Mucosa of descending colon (tissue), 3 donors: Measurements from ENCODE around the gene ANKRD62. TPM values are rescaled to one million over a fixed set of nuclear protein-coding genes. Genes with fewer than 3 reads are reported as not detected.
A peak's percentile ranks its signal among the peaks of the same experiment; 100 is the strongest.
"Not testable (repeated sequence)": the region's sequence is repeated elsewhere in the genome, so short reads cannot be mapped to it uniquely, and the experiment has no call there.

Experiments used
- ATAC-seq: fragments of 200-7000 bp; cut with Tn5 transposase; one replicate; pipeline ENCODE4 v1.9.1; 2020; ENCODE audit warnings: mild to moderate bottlenecking, moderate library complexity
- DNase-seq, 3 donors: peaks; one replicate each; pipeline ENCODE4 v3.0.0-alpha.2; 2020
- H3K36me3 ChIP-seq: fragments of 200-600 bp; one replicate; pipeline ENCODE4 v1.8.0; 2021; ENCODE audit warnings: low read depth, mild to moderate bottlenecking
- H3K4me1 ChIP-seq: fragments of 200-600 bp; one replicate; pipeline ENCODE4 v1.8.0; 2021; ENCODE audit warnings: low read depth, mild to moderate bottlenecking
- H3K4me3 ChIP-seq: fragments of 200-600 bp; one replicate; pipeline ENCODE4 v1.8.0; 2021; ENCODE audit warnings: mild to moderate bottlenecking
- H3K9me3 ChIP-seq: fragments of 200-600 bp; one replicate; pipeline ENCODE4 v1.8.0; 2021; ENCODE audit warnings: mild to moderate bottlenecking
- CTCF ChIP-seq: fragments of 200-600 bp; IDR thresholded peaks from one replicate; pipeline ENCODE4 v1.8.0; 2022; ENCODE audit warnings: antibody characterized with exemption, mild to moderate bottlenecking
- intact Hi-C, 2 donors: fragments of 100-400 bp; cut with DNase I in 1 of 2; cut with micrococcal nuclease in 1 of 2; formaldehyde crosslinking; loops; one replicate each; pipeline versions ENCODE4 v1.11.0 to v1.11.1; 2022; cut with DNase I, micrococcal nuclease
- total RNA-seq, 3 donors: library from RNA; stranded (reverse); fragmentation: NEBNext Ultra II Directional in 2 of 3; extraction: Animal tissue kit (Norgen Biotek cat#: 25700) in 2 of 3; gene quantifications; one replicate each; pipeline versions ENCODE4 v1.2.1 to v1.2.4, GENCODE V29; 2021 to 2023
- donor health status: DM: no; HTN: no; CAD: no; lungs with moderate emphysema.
- donor health status: DM: no; HTN: no; CAD: no.
- donor health status: DM: no; HTN: yes; CAD: no.

Gene ANKRD62
- total RNA-seq, 3 donors from 2014 or later: 0.17 to 1.8 TPM; not detected in 1

GRCh38 chr18:12106471-12106870, 12.8 kb downstream of the ANKRD62 start:
- Histone ChIP-seq H3K9me3 (no peaks in the 10 kb centered on the region), H3K4me3 (no peak overlapping the region), H3K4me1 (no peaks in the 10 kb centered on the region), H3K36me3 (no peaks in the 10 kb centered on the region)
- intact Hi-C loops: no loop called here
- TF ChIP-seq CTCF: no peak
- no peak for DNase-seq
- ATAC-seq: no peak

GRCh38 chr18:12109836-12110235, 16.2 kb downstream of the ANKRD62 start:
- Histone ChIP-seq H3K36me3 (no peaks in the 10 kb centered on the region), H3K4me3 (no peak overlapping the region), H3K4me1 (no peaks in the 10 kb centered on the region), H3K9me3 (no peaks in the 10 kb centered on the region)
- DNase-seq (no peak), ATAC-seq (no peak)
- intact Hi-C loops: no loop called here
- TF ChIP-seq CTCF: no peak

- ATAC-seq: no peak
- Histone ChIP-seq H3K4me3 (no peak overlapping the region), H3K4me1 (no peaks in the 10 kb centered on the region), H3K9me3 (no peaks in the 10 kb centered on the region), H3K36me3 (no peaks in the 10 kb centered on the region)
- intact Hi-C loops: no loop called here
- no peak for TF ChIP-seq CTCF
- DNase-seq: no peak
Observed at GRCh38 chr18:12113999-12114646, 20.5 kb downstream of the ANKRD62 start.

GRCh38 chr18:12119358-12119757, 25.7 kb downstream of the ANKRD62 start:
- Histone ChIP-seq H3K4me3 (no peak overlapping the region), H3K4me1 (no peaks in the 10 kb centered on the region), H3K9me3 (no peaks in the 10 kb centered on the region), H3K36me3 (no peaks in the 10 kb centered on the region)
- TF ChIP-seq CTCF: no peak
- ATAC-seq: no peak
- DNase-seq: peak in 1 of 3 donors; percentile 9
- intact Hi-C loops: no loop called here

- H3K36me3 ChIP-seq: no peaks in the 10 kb centered on the region
- DNase-seq (no peak), ATAC-seq (no peak)
- H3K4me3 ChIP-seq: no peak overlapping the region
- TF ChIP-seq CTCF: no peak
- H3K4me1 ChIP-seq: no peaks in the 10 kb centered on the region
- intact Hi-C loops: no loop called here
- no peaks in the 10 kb centered on the region for H3K9me3 ChIP-seq
Observed at GRCh38 chr18:12121175-12122042, 27.8 kb downstream of the ANKRD62 start.

GRCh38 chr18:12122043-12122389, 28.4 kb downstream of the ANKRD62 start:
- H3K9me3 ChIP-seq, DNase-seq, H3K4me3 ChIP-seq, intact Hi-C loops, H3K4me1 ChIP-seq, ATAC-seq, H3K36me3 ChIP-seq: not testable (repeated sequence)

GRCh38 chr18:12127647-12128046, 34.0 kb downstream of the ANKRD62 start:
- intact Hi-C loops, H3K4me3 ChIP-seq, H3K9me3 ChIP-seq, DNase-seq, H3K4me1 ChIP-seq, ATAC-seq, H3K36me3 ChIP-seq: not testable (repeated sequence)

GRCh38 chr18:12138831-12139230, 45.2 kb downstream of the ANKRD62 start:
- H3K36me3 ChIP-seq, H3K4me1 ChIP-seq, intact Hi-C loops, H3K9me3 ChIP-seq, H3K4me3 ChIP-seq, DNase-seq, ATAC-seq: not testable (repeated sequence)

- DNase-seq, H3K36me3 ChIP-seq, H3K4me1 ChIP-seq, ATAC-seq, H3K4me3 ChIP-seq, H3K9me3 ChIP-seq, intact Hi-C loops: not testable (repeated sequence)
Observed at GRCh38 chr18:12140866-12141265, 47.2 kb downstream of the ANKRD62 start.
